ENCODE data around the gene RBMS3. TPM values are rescaled to one million over a fixed set of nuclear protein-coding genes. Genes with fewer than 3 reads are reported as not detected.

RBMS3 gene
- total and polyA plus RNA-seq, 2 donors (not counting 1 experiment from before 2014, with no cell fraction given): 26.9 to 68.4 TPM

DNA sequence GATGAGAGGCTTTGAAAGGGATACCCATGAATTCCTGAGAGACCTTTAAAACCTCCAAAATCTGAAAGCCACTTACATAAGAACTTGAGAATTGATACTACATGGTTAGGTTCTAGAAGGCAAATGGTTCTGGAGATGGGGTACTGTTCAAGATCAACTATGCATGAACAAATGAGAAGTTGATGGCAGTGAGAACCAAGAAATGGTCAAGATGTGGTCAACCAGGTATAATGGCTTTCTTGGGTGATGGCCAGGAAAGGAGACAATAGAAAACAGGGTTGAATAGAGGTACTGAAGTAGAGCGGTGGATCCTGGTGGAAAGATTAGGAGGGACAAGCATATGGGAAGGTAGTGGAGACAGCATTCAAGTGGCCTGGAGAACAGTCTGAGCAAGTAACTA, 200.4 kb downstream of the RBMS3 start:
- DNase-seq (ENCODE audit: low read depth in 2 of 2): no peak
- no peaks in the 10 kb centered on the region for H4K20me1 ChIP-seq (ENCODE audit: control insufficient read depth, extremely low read depth, insufficient read depth, low read length)
- H3K9ac ChIP-seq (ENCODE audit: insufficient read depth, low read length): no peak overlapping the region
- no peaks in the 10 kb centered on the region for H3K27me3 ChIP-seq (ENCODE audit: control insufficient read depth, insufficient read depth, low read length)
- no peaks in the 10 kb centered on the region for H3K4me1 ChIP-seq (ENCODE audit: control insufficient read depth, extremely low read depth, insufficient read depth, low read length)
- no peaks in the 10 kb centered on the region for H3K36me3 ChIP-seq (ENCODE audit: control insufficient read depth, insufficient read depth, low read length)
- H3K4me3 ChIP-seq (replicated peaks in 1 of 4; ENCODE audit: control extremely low read depth in 1 of 4, insufficient read depth in 1 of 4, low read depth in 3 of 4, low read length in 4 of 4): no peak overlapping the region
- H2AFZ ChIP-seq (ENCODE audit: low read length): no peak overlapping the region
- TF ChIP-seq EZH2 (IDR thresholded peaks at IDR 0.05; ENCODE audit: low read length, missing control alignments): no peak
- TF ChIP-seq, protein P1, sequence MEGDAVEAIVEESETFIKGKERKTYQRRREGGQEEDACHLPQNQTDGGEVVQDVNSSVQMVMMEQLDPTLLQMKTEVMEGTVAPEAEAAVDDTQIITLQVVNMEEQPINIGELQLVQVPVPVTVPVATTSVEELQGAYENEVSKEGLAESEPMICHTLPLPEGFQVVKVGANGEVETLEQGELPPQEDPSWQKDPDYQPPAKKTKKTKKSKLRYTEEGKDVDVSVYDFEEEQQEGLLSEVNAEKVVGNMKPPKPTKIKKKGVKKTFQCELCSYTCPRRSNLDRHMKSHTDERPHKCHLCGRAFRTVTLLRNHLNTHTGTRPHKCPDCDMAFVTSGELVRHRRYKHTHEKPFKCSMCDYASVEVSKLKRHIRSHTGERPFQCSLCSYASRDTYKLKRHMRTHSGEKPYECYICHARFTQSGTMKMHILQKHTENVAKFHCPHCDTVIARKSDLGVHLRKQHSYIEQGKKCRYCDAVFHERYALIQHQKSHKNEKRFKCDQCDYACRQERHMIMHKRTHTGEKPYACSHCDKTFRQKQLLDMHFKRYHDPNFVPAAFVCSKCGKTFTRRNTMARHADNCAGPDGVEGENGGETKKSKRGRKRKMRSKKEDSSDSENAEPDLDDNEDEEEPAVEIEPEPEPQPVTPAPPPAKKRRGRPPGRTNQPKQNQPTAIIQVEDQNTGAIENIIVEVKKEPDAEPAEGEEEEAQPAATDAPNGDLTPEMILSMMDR (conservative IDR thresholded peaks at IDR 0.05 in 1 of 2, IDR thresholded peaks at IDR 0.05 in 1 of 2; ENCODE audit: low read depth in 1 of 2, low read length in 2 of 2): no peak
- no peaks in the 10 kb centered on the region for H3K9me3 ChIP-seq (ENCODE audit: control insufficient read depth, insufficient read depth, low read depth, low read length)
- H3K27ac ChIP-seq (ENCODE audit: insufficient read depth, low read length): no peak overlapping the region
- no peaks in the 10 kb centered on the region for H3K79me2 ChIP-seq (ENCODE audit: control insufficient read depth, insufficient read depth, low read length)
- no peak overlapping the region for H3K4me2 ChIP-seq (ENCODE audit: extremely low read depth, insufficient read depth, low read length)

DNA sequence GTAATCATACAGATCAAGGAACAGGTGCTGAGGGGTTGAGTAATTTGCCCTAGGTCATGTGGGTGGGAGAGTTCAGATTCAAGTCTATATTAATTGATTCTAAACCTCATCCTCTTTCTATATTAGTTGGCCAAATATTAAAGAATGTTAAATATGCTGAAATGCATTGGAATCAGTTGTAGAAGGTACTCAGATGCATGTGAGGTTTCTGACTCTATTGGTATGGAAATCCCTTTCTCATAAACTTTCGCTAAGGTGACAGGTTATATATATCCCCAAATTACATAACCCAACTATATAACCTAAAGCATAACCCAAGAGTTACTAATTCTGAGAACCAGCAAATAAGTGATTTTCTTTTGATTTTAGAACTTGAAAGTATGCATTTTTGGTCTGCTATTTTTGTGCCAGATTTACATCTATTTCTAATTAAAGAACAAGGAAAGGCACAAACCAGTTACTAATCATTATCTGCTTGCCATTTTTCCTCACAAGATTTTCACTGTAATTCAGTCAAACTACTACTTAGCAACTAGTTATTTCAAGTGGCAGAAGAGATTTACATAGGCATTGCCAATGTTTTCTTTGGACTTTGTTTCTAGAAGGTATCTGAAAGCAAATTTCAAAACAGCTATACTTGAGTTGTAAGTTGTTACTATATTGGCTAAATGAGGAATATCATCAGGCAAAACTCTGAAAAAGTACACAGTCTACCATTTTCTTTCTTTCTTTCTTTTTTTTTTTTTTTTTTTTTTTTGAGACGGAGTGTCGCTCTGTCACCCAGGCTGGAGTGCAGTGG, 201.3 kb downstream of the RBMS3 start:
- H3K9me3 ChIP-seq (ENCODE audit: control insufficient read depth, insufficient read depth, low read depth, low read length): no peaks in the 10 kb centered on the region
- no peak overlapping the region for H2AFZ ChIP-seq (ENCODE audit: low read length)
- H3K4me3 ChIP-seq (replicated peaks in 1 of 4; ENCODE audit: control extremely low read depth in 1 of 4, insufficient read depth in 1 of 4, low read depth in 3 of 4, low read length in 4 of 4): no peak overlapping the region
- TF ChIP-seq, protein P1 (conservative IDR thresholded peaks at IDR 0.05 in 1 of 2, IDR thresholded peaks at IDR 0.05 in 1 of 2; ENCODE audit: low read depth in 1 of 2, low read length in 2 of 2): no peak
- TF ChIP-seq EZH2 (IDR thresholded peaks at IDR 0.05; ENCODE audit: low read length, missing control alignments): no peak
- no peaks in the 10 kb centered on the region for H3K27me3 ChIP-seq (ENCODE audit: control insufficient read depth, insufficient read depth, low read length)
- no peaks in the 10 kb centered on the region for H3K79me2 ChIP-seq (ENCODE audit: control insufficient read depth, insufficient read depth, low read length)
- no peaks in the 10 kb centered on the region for H3K36me3 ChIP-seq (ENCODE audit: control insufficient read depth, insufficient read depth, low read length)
- no peak overlapping the region for H3K4me2 ChIP-seq (ENCODE audit: extremely low read depth, insufficient read depth, low read length)
- no peak overlapping the region for H3K27ac ChIP-seq (ENCODE audit: insufficient read depth, low read length)
- H4K20me1 ChIP-seq (ENCODE audit: control insufficient read depth, extremely low read depth, insufficient read depth, low read length): no peaks in the 10 kb centered on the region
- H3K4me1 ChIP-seq (ENCODE audit: control insufficient read depth, extremely low read depth, insufficient read depth, low read length): no peaks in the 10 kb centered on the region
- H3K9ac ChIP-seq (ENCODE audit: insufficient read depth, low read length): no peak overlapping the region
- DNase-seq (ENCODE audit: low read depth in 2 of 2): no peak

DNA sequence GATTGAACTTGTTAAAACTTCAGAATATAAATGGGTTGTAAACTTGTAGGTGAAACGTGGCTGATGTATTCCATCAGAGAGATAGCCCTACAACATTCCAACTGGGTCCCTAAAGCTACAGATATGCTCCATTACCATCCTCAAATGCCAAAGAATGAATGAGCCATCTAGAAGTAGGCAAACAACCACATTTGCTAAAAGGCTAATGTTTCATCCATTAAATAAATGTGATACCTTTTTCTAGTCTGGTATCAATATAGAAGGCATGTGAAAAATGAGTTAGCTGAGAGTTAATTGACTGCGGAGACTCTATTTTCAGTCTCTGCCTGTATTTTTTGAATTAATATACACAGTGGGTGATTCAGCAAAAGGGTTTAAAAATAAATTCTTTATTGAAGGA, 203.8 kb downstream of the RBMS3 start:
- Histone ChIP-seq H3K9ac (ENCODE audit: insufficient read depth, low read length) (no peak overlapping the region), H3K27ac (ENCODE audit: insufficient read depth, low read length) (no peak overlapping the region), H3K4me1 (ENCODE audit: control insufficient read depth, extremely low read depth, insufficient read depth, low read length) (no peaks in the 10 kb centered on the region), H4K20me1 (ENCODE audit: control insufficient read depth, extremely low read depth, insufficient read depth, low read length) (no peaks in the 10 kb centered on the region), H3K36me3 (ENCODE audit: control insufficient read depth, insufficient read depth, low read length) (no peaks in the 10 kb centered on the region), H3K9me3 (ENCODE audit: control insufficient read depth, insufficient read depth, low read depth, low read length) (no peaks in the 10 kb centered on the region), H2AFZ (ENCODE audit: low read length) (no peak overlapping the region), H3K27me3 (ENCODE audit: control insufficient read depth, insufficient read depth, low read length) (no peaks in the 10 kb centered on the region), H3K4me3 (replicated peaks in 1 of 4; ENCODE audit: control extremely low read depth in 1 of 4, insufficient read depth in 1 of 4, low read depth in 3 of 4, low read length in 4 of 4) (no peak overlapping the region), H3K4me2 (ENCODE audit: extremely low read depth, insufficient read depth, low read length) (no peak overlapping the region), H3K79me2 (ENCODE audit: control insufficient read depth, insufficient read depth, low read length) (no peaks in the 10 kb centered on the region)
- TF ChIP-seq, protein P1 (conservative IDR thresholded peaks at IDR 0.05 in 1 of 2, IDR thresholded peaks at IDR 0.05 in 1 of 2; ENCODE audit: low read depth in 1 of 2, low read length in 2 of 2): no peak
- TF ChIP-seq EZH2 (IDR thresholded peaks at IDR 0.05; ENCODE audit: low read length, missing control alignments): no peak
- no peak for DNase-seq (ENCODE audit: low read depth in 2 of 2)
